Osteocyte (in vitro differentiated cells): ENCODE results near the gene POLN. TPM values are rescaled to one million over a fixed set of nuclear protein-coding genes. Genes with fewer than 3 reads are reported as not detected.
A peak's percentile ranks its signal among the peaks of the same experiment; 100 is the strongest.

ENCODE experiments used
- DNase-seq: peaks from one replicate; pipeline ENCODE4 v3.0.0; 2021; ENCODE audit warnings: mixed read lengths; ENCODE audit not compliant: unreplicated experiment; ENCODE audit errors: extremely low spot score
- H3K27ac Mint-ChIP-seq: one replicate; pipeline ENCODE4 v1.8.0; 2021; ENCODE audit warnings: mild to moderate bottlenecking, mixed read lengths; ENCODE audit not compliant: unreplicated experiment
- H3K27me3 Mint-ChIP-seq: one replicate; pipeline ENCODE4 v1.8.0; 2021; ENCODE audit warnings: mixed read lengths; ENCODE audit not compliant: unreplicated experiment
- H3K36me3 Mint-ChIP-seq: one replicate; pipeline ENCODE4 v1.8.0; 2021; ENCODE audit warnings: mixed read lengths; ENCODE audit not compliant: unreplicated experiment
- H3K4me1 Mint-ChIP-seq: one replicate; pipeline ENCODE4 v1.8.0; 2021; ENCODE audit warnings: mixed read lengths; ENCODE audit not compliant: unreplicated experiment
- H3K4me3 Mint-ChIP-seq: one replicate; pipeline ENCODE4 v1.8.0; 2021; ENCODE audit warnings: mild to moderate bottlenecking, moderate library complexity, mixed read lengths; ENCODE audit not compliant: unreplicated experiment
- H3K9me3 Mint-ChIP-seq: one replicate; pipeline ENCODE4 v1.8.0; 2021; ENCODE audit warnings: mixed read lengths; ENCODE audit not compliant: unreplicated experiment
- CTCF ChIP-seq: fragments of 200-600 bp; sonication (generic); IDR thresholded peaks from 2 replicates; pipeline ENCODE4 v1.5.0; 2021; ENCODE audit warnings: antibody characterized with exemption, mild to moderate bottlenecking, moderate library complexity
- total RNA-seq: library from RNA; stranded (reverse); gene quantifications from 2 replicates; pipeline ENCODE4 v1.2.1, GENCODE V29; 2021

POLN gene
- total RNA-seq, 1 donor from 2014 or later, result 4.2 TPM

- peaks cover 5% of the 10 kb centered on the region for H3K9me3 Mint-ChIP-seq
- H3K36me3 Mint-ChIP-seq, result peaks cover 2% of the 10 kb centered on the region
- no peak overlapping the region for H3K27ac Mint-ChIP-seq
- H3K27me3 Mint-ChIP-seq, result no peaks in the 10 kb centered on the region
- no peaks in the 10 kb centered on the region for H3K4me1 Mint-ChIP-seq
- H3K4me3 Mint-ChIP-seq, result no peak overlapping the region
- DNase-seq, result no peak
- no peak for TF ChIP-seq CTCF
Observed at GRCh38 chr4:2178986-2179385, 62.9 kb downstream of the POLN start.

- H3K9me3 Mint-ChIP-seq, result peaks cover 3% of the 10 kb centered on the region
- H3K4me3 Mint-ChIP-seq, result no peak overlapping the region
- H3K4me1 Mint-ChIP-seq, result no peaks in the 10 kb centered on the region
- H3K27ac Mint-ChIP-seq, result no peak overlapping the region
- H3K36me3 Mint-ChIP-seq, result peaks cover 1% of the 10 kb centered on the region
- H3K27me3 Mint-ChIP-seq, result no peaks in the 10 kb centered on the region
- DNase-seq, result no peak
- peak; percentile 11 for TF ChIP-seq CTCF
Observed at GRCh38 chr4:2177443-2178093, 64.4 kb downstream of the POLN start.

- Mint-ChIP-seq H3K36me3 (no peaks in the 10 kb centered on the region), H3K4me3 (no peak overlapping the region), H3K4me1 (no peaks in the 10 kb centered on the region), H3K27me3 (no peaks in the 10 kb centered on the region), H3K9me3 (no peaks in the 10 kb centered on the region), H3K27ac (no peak overlapping the region)
- DNase-seq, result no peak
- TF ChIP-seq CTCF, result no peak
Observed at GRCh38 chr4:2175990-2176698, 65.8 kb downstream of the POLN start.

GRCh38 chr4:2174061-2174460 is 67.9 kb downstream of the POLN start:
- Mint-ChIP-seq H3K36me3 (peaks cover 5% of the 10 kb centered on the region), H3K27me3 (no peaks in the 10 kb centered on the region), H3K4me1 (no peaks in the 10 kb centered on the region), H3K4me3 (no peak overlapping the region), H3K9me3 (no peaks in the 10 kb centered on the region), H3K27ac (no peak overlapping the region)
- no peak for DNase-seq
- TF ChIP-seq CTCF, result no peak

GRCh38 chr4:2172627-2173231 is 69.2 kb downstream of the POLN start:
- H3K4me3 Mint-ChIP-seq, result no peak overlapping the region
- H3K27me3 Mint-ChIP-seq, result no peaks in the 10 kb centered on the region
- H3K9me3 Mint-ChIP-seq, result no peaks in the 10 kb centered on the region
- no peak for DNase-seq
- no peaks in the 10 kb centered on the region for H3K4me1 Mint-ChIP-seq
- H3K36me3 Mint-ChIP-seq, result peaks cover 12% of the 10 kb centered on the region
- H3K27ac Mint-ChIP-seq, result no peak overlapping the region
- TF ChIP-seq CTCF, result no peak
